ELR (cell line): ENCODE results near the gene ZMYM1.
A peak's percentile ranks its signal among the peaks of the same experiment; 100 is the strongest.
"Not testable (repeated sequence)": the region's sequence is repeated elsewhere in the genome, so short reads cannot be mapped to it uniquely, and the experiment has no call there.

Source experiments
- DNase-seq: peaks from one replicate; pipeline ENCODE4 v3.0.0-alpha.2; 2015; ENCODE audit warnings: low read depth

Gene ZMYM1

GRCh38 chr1:35076426-35076825 is 2.8 kb upstream of the ZMYM1 start:
- peak; percentile 69 for DNase-seq

- DNase-seq = no peak
These were observed 1.1 kb downstream of the ZMYM1 start for GRCh38 chr1:35080171-35080854.

DNA sequence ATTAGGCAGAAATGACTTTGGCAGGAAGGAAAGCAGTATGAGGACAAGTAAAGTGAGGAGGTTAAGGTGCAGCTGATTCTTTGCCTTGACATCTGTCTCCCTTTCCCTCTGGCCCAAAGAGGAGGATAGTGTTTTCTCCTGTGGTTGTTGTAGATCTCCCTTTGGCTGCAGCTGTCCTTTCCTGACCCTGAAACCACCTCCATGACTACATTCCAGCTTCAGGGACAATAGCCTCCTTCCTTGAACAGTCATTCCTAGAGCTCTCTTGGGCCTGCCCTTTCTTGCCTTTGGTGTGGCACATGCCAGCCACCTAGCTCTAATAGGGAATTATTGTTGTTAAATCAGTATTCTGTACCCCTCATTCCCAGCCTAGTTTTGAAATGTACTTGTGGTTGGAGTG is 6.2 kb downstream of the ZMYM1 start:
- DNase-seq = peak; percentile 22

DNA sequence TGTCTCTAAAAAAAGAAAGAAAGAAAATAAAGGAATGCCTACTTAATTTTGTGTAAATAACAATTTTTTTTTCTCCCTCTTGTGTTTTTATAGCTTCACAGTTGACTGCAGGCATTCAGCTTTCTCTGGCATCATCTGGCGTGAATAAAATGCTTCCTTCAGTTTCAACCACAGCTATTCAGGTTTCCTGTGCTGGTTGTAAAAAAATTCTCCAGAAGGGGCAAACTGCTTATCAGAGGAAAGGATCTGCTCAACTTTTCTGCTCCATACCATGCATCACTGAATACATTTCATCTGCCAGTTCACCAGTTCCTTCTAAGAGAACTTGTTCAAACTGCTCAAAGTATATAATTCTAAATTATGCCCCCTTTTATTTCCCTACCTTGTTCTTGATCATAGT is 18.0 kb downstream of the ZMYM1 start:
- no peak for DNase-seq

GRCh38 chr1:35111106-35111505 is 31.9 kb downstream of the ZMYM1 start:
- DNase-seq = peak; percentile 84

GRCh38 chr1:35112668-35113067 is 33.5 kb downstream of the ZMYM1 start:
- DNase-seq = peak; percentile 53

GRCh38 chr1:35115459-35116383 is 36.5 kb downstream of the ZMYM1 start:
- DNase-seq = no peak

DNA sequence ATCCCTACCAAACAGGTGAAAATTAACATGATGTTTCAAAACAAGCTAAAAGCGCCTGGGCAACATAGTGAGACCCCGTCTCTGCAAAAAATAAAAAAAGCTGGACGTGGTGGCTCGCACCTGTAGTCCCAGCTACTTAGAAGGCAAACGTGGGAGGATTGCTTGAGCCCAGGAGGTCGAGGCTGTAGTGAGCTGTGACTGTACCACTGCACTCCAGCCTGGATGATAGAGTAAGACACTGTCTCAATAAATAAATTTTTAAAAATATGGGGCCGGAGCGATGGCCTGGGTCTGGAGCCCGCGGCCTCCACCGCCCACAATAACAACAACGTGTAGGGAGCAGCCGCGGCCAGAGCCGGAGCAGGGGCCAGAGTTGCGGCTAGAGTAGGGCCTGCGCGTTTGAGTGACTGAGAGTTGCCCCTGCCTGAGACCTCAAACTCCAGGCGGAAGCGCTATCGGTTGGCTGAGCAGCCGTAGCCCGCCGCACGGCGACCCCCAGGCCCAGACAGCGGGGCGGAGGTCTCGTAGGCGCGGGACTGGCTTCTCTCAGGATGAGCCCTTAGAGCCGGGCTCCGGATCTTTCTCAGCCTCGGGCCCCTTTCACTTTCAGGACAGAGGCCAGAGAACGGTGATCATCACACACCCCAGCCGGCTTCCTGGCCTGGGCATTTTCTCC is 41.4 kb downstream of the ZMYM1 start:
- DNase-seq = peak; percentile 10

DNA sequence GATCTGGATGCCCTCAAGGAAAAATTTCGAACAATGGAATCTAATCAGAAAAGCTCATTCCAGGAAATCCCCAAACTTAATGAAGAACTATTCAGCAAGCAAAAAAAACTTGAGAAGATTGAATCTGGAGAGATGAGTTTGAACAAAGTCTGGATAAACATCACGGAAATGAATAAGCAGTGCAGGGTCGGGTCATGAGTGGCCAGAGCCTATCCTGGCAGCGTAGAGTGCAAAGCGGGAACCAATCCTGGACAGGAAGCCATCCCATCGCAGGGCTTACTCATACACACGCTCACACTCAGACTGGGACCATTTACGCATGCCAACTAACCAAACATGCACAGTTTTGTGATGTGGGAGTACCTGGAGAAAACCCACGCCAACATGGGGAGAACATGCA is 43.1 kb downstream of the ZMYM1 start:
- peak; percentile 11 for DNase-seq

DNA sequence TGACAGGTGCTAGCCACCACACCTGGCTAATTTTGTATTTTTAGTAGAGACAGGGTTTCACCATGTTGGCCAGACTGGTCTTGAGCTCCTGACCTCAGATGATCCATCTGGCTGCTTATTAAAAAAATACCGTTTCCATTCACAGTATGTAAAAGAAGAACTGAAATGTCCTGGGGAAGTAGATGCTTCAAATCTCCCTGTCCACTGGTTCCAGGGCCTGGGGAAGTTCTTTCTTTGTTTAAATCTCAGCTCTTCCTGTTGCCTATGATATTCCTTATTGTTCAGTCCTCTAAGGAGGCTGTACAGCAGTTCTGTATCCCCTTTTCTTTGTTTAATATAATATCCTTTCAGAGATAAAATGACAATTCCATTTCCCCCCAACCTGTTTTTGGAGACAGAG is 47.4 kb downstream of the ZMYM1 start:
- no peak for DNase-seq

GRCh38 chr1:35129080-35129479 is 49.9 kb downstream of the ZMYM1 start:
- DNase-seq = no peak

GRCh38 chr1:35136780-35137179 is 57.6 kb downstream of the ZMYM1 start:
- no peak for DNase-seq

DNA sequence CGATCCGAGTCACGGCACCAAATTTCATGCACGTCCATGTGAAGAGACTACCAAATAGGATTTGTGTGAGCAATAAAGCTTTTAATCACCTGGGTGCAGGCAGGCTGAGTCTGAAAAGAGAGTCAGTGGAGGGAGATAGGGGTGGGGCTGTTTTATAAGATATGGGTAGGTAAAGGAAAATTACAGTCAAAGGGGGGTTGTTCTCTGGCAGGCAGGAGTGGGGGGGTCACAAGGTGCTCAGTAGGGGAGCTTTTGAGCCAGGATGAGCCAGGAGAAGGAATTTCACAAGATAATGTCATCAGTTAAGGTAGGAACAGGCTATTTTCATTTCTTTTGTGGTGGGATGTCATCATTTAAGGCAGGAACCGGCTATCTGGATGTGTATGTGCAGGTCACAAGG is 58.4 kb downstream of the ZMYM1 start:
- not testable (repeated sequence) for DNase-seq

DNA sequence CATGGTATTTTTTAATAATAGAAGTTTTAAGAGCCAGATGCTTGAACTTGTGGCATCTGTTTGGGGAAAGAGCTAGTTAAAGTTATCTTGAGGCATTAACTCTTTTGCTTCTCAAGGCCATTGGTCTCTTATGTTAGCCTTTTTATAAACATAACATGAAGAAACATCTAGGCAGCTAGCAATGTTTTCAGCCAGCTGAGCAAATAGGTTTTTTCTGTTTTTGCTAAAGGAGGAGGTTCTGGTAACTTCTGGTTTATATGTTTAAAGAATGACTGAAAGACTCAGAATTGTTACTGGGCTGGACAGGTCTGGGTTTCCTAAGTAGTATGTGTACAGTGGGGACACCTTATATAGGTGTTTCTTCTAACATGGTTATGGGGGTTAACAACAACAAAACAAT is 63.1 kb downstream of the ZMYM1 start:
- not testable (repeated sequence) for DNase-seq

DNA sequence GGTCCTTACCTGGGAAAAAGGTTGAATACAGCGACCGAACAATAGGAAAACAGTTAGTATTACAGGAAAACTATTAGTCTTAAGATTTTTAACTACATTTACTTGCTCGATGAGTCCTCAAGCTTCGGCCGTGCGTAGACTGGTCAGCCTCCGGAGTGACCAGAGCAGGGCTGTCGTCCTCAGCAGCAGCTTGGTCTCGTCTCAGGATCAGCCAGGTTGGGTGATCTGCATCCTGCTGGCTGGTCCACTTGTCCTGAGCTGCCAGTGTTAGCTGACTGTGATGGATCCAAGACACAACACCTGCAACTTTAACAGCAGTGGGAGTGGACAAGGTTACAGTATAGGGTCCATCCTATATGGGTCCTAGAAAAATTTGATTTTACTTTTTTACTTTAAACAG is 63.5 kb downstream of the ZMYM1 start:
- not testable (repeated sequence) for DNase-seq

DNA sequence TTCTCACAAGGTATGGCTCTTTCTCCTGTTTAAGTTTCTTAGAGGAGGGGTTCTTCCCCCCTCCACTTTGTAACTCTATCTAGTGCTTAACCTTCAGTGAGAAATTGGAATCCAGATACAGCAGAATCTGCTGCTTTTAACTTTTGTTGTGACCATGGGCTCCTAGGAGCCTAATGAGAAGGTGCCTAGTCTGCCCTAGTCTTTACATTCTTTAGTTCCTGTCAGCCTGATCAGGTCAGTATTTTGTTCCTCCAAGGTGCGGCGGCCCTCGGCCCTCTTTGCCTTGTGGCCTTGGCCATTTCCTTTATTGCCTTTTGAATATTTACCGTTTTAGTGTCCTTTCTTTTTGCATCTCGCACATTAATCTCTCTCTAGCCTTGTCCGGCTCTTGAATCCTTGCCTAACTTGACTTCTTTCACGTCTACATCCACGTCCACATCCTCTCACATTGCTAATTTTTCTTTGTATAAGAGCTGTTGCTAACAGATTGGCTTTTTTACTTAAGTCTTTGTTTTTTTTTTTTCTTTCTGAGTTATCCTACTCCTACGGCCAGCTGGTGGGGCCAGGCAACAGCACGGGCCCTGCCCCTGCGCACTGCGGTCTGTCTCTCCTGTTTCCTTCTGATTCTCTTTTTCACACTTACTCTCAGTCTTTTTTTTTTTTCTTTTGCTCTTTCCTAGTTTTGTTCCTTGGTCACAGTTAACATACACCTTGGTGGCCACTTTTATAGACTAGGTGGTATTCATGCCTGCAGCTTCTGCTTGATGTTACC is 64.7 kb downstream of the ZMYM1 start:
- DNase-seq = no peak

DNA sequence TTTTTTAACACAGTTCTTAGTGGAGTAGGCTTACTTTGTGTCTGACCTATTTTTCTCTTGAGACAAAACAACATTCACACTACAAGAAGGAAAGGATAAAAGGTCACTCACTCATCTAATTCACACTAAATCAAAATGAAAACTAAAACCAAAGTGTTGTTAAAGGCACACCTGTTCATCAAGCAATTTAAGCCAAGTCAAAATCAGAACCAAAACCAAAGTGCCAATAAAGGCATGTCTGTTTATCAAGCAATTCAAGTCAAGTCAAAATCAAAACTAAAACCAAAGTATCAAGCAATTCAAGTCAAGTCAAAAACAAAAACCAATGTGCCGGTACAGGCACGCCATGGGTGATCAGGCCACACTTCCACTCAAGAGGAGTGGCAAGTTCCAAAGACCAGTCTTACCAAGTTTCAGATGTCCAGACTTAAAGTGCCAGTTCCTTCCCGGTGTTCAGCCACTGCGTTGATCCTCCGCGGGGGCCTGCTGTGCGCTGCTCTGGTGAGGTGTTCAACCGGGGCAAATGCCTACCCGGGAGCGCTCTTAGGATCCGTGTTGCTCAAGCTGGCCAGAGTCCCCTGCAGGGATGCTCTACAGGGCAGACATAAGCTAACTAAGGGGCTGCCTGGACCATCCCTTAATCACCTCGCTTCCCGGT is 66.8 kb downstream of the ZMYM1 start:
- peak; percentile 8 for DNase-seq

GRCh38 chr1:35151220-35151619 is 72.0 kb downstream of the ZMYM1 start:
- no peak for DNase-seq

- no peak for DNase-seq
These were observed 85.7 kb downstream of the ZMYM1 start for GRCh38 chr1:35164893-35165292.
